ENCODE results near the gene KAT14. TPM values are rescaled to one million over a fixed set of nuclear protein-coding genes. Genes with fewer than 3 reads are reported as not detected.

Gene KAT14, protein sequence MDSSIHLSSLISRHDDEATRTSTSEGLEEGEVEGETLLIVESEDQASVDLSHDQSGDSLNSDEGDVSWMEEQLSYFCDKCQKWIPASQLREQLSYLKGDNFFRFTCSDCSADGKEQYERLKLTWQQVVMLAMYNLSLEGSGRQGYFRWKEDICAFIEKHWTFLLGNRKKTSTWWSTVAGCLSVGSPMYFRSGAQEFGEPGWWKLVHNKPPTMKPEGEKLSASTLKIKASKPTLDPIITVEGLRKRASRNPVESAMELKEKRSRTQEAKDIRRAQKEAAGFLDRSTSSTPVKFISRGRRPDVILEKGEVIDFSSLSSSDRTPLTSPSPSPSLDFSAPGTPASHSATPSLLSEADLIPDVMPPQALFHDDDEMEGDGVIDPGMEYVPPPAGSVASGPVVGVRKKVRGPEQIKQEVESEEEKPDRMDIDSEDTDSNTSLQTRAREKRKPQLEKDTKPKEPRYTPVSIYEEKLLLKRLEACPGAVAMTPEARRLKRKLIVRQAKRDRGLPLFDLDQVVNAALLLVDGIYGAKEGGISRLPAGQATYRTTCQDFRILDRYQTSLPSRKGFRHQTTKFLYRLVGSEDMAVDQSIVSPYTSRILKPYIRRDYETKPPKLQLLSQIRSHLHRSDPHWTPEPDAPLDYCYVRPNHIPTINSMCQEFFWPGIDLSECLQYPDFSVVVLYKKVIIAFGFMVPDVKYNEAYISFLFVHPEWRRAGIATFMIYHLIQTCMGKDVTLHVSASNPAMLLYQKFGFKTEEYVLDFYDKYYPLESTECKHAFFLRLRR
- total RNA-seq = 4.3 and 6.6 TPM in 2 replicates

DNA sequence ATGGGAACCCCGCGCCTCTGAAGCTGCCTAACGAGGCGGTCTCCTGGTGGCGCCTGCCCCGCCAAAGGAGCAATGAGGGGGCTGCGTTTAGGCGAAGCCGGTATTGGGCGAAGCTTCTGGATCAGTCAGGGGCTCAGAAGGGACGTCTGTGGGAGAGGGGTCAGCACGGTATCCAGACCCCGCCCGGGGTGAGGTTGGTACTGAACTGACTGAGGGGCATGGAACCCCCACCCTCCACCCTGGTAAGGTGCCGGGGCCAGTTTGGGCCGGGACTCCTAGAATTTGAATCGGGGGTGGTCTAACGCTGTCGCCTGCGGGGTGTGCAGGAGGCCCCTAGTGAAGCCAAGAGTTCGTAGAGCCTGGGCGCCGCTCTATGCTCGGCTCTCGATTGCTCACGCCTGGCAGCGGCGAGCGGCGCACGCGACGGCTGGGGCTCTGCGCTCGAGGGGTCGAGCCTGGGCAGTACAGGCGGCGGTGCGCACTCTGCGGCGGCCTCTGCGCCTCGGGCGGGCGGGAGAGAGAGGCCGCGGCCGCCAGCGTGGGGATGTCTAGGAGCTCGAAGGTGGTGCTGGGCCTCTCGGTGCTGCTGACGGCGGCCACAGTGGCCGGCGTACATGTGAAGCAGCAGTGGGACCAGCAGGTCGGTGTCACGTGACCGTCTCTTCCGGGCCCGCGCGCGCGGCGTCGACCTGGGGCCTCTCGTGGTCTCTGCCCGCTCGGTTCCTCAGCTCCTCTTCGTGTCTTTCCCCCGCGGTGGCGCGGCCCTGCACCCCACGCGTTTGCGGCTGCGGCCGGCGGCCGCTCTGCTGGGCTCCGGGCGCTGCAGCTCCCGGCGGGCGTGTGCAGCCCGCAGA lies at the start of gene KAT14, which contains the start of gene PET117:
Gene KAT14 (plus strand): TSS at position 452 of the 854 bp plus-strand sequence. CDS start 4,798 bp downstream, outside the sequence.
Gene PET117 (plus strand): TSS at position 452 of the 854 bp plus-strand sequence. CDS start 93 bp downstream, at position 545.

Other genes with a start within 250 kb of the KAT14 start
- gene SNX5, start 169.1 kb upstream of the KAT14 start, total RNA-seq = 80.5 and 96.9 TPM in 2 replicates
- 7.6 and 13.8 TPM in 2 replicates for gene MGME1, start 168.8 kb upstream of the KAT14 start, total RNA-seq
- gene OVOL2, start 79.9 kb upstream of the KAT14 start, total RNA-seq = not detected in 2 replicates
- 9.6 and 13.5 TPM in 2 replicates for gene PET117, start within 50 bp of the KAT14 start, total RNA-seq
- gene ZNF133, start 150.7 kb downstream of the KAT14 start, total RNA-seq = 8.2 and 13.8 TPM in 2 replicates

Measured in myometrial cell (primary cell).